GM12878 (cell line): ENCODE results near the gene ECEL1. TPM values are rescaled to one million over a fixed set of nuclear protein-coding genes. Genes with fewer than 3 reads are reported as not detected.

Experiments used
- ATAC-seq: fragments of 200-7000 bp; cut with Tn5 transposase; 3 replicates; pipeline ENCODE4 v1.9.1; 2020; ENCODE audit warnings: mild to moderate bottlenecking, moderate library complexity
- BruUV-seq: library from RNA; stranded (reverse); fragments of 400-500 nt; replicated peaks from 2 replicates; lab custom pipeline; 2021; lab: Mats Ljungman, UMichigan
- CTCF ChIA-PET: fragments of 300-600 bp; sonication (Branson Sonifier 250); formaldehyde crosslinking; extraction: SDS; loops from one replicate; lab custom pipeline; 2021; ENCODE audit warnings: inconsistent platforms; lab: Yijun Ruan, JAX
- POLR2A ChIA-PET: fragments of 350-600 bp; formaldehyde crosslinking; extraction: SDS; loops from one replicate; lab custom pipeline; 2021; ENCODE audit warnings: inconsistent platforms; lab: Charles Lee
- RAD21 ChIA-PET: fragments of 300-600 bp; sonication (Branson Sonifier 250); formaldehyde crosslinking; loops from one replicate; lab custom pipeline; 2023; ENCODE audit warnings: antibody characterized with exemption; ENCODE audit not compliant: unreplicated experiment; lab: Charles Lee
- SMC1A ChIA-PET: fragments of 300-600 bp; sonication (Branson Sonifier 250); formaldehyde crosslinking; loops from one replicate; lab custom pipeline; 2023; ENCODE audit not compliant: unreplicated experiment, uncharacterized antibody; lab: Charles Lee
- DNase-seq: peaks from one replicate; pipeline ENCODE4 v3.0.0-alpha.2; 2011; ENCODE audit warnings: low read depth, low spot score
- FAIRE-seq: peaks from 3 replicates; lab custom pipeline; 2011; peaks lifted over from hg19 to GRCh38; lab: Jason Lieb, UNC
- H2AFZ ChIP-seq: 2 replicates; pipeline ENCODE4 v1.6.0; 2011; ENCODE audit warnings: low read depth, low read length, control low read depth; ENCODE audit not compliant: control insufficient read depth
- H3K27ac ChIP-seq: 2 replicates; pipeline ENCODE4 v1.5.1; 2011; ENCODE audit warnings: control low read depth; ENCODE audit not compliant: control insufficient read depth, insufficient read depth
- H3K27me3 ChIP-seq, 2 experiments: replicated peaks in 1 of 2; 2 replicates each; pipeline versions ENCODE4 v1.6.0 to v1.6.1; 2011; ENCODE audit warnings: low read length in 1 of 2; ENCODE audit not compliant: control insufficient read depth in 2 of 2, insufficient read depth in 2 of 2
- H3K36me3 ChIP-seq, 2 experiments: 2 replicates each; pipeline ENCODE4 v1.5.1; 2011; ENCODE audit warnings: low read length in 1 of 2; ENCODE audit not compliant: control insufficient read depth in 2 of 2, insufficient read depth in 2 of 2
- H3K4me1 ChIP-seq: 2 replicates; pipeline ENCODE4 v1.6.1; 2011; ENCODE audit warnings: mild to moderate bottlenecking, low read length, moderate library complexity, mixed read lengths; ENCODE audit not compliant: control insufficient read depth, insufficient read depth
- H3K4me2 ChIP-seq: 2 replicates; pipeline ENCODE4 v1.6.0; 2011; ENCODE audit warnings: control low read depth; ENCODE audit not compliant: control insufficient read depth, insufficient read depth
- H3K4me3 ChIP-seq: fragments of 200-600 bp; sonication (generic); 2 replicates; pipeline ENCODE4 v1.5.1; 2016
- H3K79me2 ChIP-seq: 2 replicates; pipeline ENCODE4 v1.6.0; 2011; ENCODE audit warnings: low read length; ENCODE audit not compliant: control insufficient read depth, insufficient read depth
- H3K9ac ChIP-seq: 2 replicates; pipeline ENCODE4 v1.8.0; 2011; ENCODE audit warnings: low read length, control low read depth, mixed read lengths; ENCODE audit not compliant: control insufficient read depth, insufficient read depth
- H3K9me3 ChIP-seq: replicated peaks from 3 replicates; pipeline ENCODE4 v1.5.1; 2011; ENCODE audit warnings: mild to moderate bottlenecking, low read length; ENCODE audit not compliant: control insufficient read depth, insufficient read depth
- H4K20me1 ChIP-seq: 2 replicates; pipeline ENCODE4 v1.6.0; 2011; ENCODE audit not compliant: control insufficient read depth, insufficient read depth
- ATF7 ChIP-seq: fragments of 450-650 bp; IDR thresholded peaks from 2 replicates; pipeline ENCODE4 v1.6.1; 2016; ENCODE audit warnings: low read depth, mild to moderate bottlenecking
- FOXK2 ChIP-seq: fragments of 450-650 bp; IDR thresholded peaks from 2 replicates; pipeline ENCODE4 v1.6.1; 2017; ENCODE audit warnings: mild to moderate bottlenecking, moderate library complexity
- KDM1A ChIP-seq: fragments of 200-600 bp; sonication (generic); IDR thresholded peaks from 2 replicates; pipeline ENCODE4 v1.6.1; 2016; ENCODE audit warnings: borderline replicate concordance
- MEF2A ChIP-seq: IDR thresholded peaks from 2 replicates; pipeline ENCODE4 v1.6.1; 2011; ENCODE audit warnings: low read depth, mild to moderate bottlenecking, low read length, moderate library complexity; ENCODE audit not compliant: insufficient read depth
- NBN ChIP-seq: fragments of 450-650 bp; IDR thresholded peaks from 2 replicates; pipeline ENCODE4 v1.6.1; 2016
- NFYA ChIP-seq: IDR thresholded peaks from 2 replicates; pipeline ENCODE4 v1.6.1; 2011; ENCODE audit warnings: low read depth, mild to moderate bottlenecking, low read length, improper control_type of control experiment, borderline replicate concordance
- RFX5 ChIP-seq: IDR thresholded peaks from 2 replicates; pipeline ENCODE4 v1.6.1; 2011; ENCODE audit warnings: low read depth, low read length, improper control_type of control experiment
- SMAD1 ChIP-seq: fragments of 450-650 bp; IDR thresholded peaks from 2 replicates; pipeline ENCODE4 v1.6.1; 2018; ENCODE audit warnings: mild to moderate bottlenecking, low read depth; ENCODE audit not compliant: partially characterized antibody
- SMC3 ChIP-seq: IDR thresholded peaks from 2 replicates; pipeline ENCODE4 v1.6.1; 2011; ENCODE audit warnings: low read length, improper control_type of control experiment, borderline replicate concordance
- SREBF2 ChIP-seq: IDR thresholded peaks from 2 replicates; pipeline ENCODE4 v1.6.1; 2012; ENCODE audit warnings: mild to moderate bottlenecking, low read length
- YBX1 ChIP-seq: fragments of 450-650 bp; IDR thresholded peaks from 2 replicates; pipeline ENCODE4 v1.6.1; 2016; ENCODE audit warnings: antibody characterized with exemption
- ZBTB40 ChIP-seq: fragments of 450-650 bp; IDR thresholded peaks from 2 replicates; pipeline ENCODE4 v1.6.1; 2016; ENCODE audit warnings: mild to moderate bottlenecking, moderate library complexity, borderline replicate concordance
- ZNF217 ChIP-seq: fragments of 450-650 bp; IDR thresholded peaks from 2 replicates; pipeline ENCODE4 v1.6.1; 2017; ENCODE audit warnings: antibody characterized with exemption, mild to moderate bottlenecking
- ZNF24 ChIP-seq: fragments of 450-650 bp; IDR thresholded peaks from 2 replicates; pipeline ENCODE4 v1.6.1; 2017; ENCODE audit warnings: antibody characterized with exemption, mild to moderate bottlenecking
- ZNF384 ChIP-seq: IDR thresholded peaks from 2 replicates; pipeline ENCODE4 v1.6.1; 2012; ENCODE audit warnings: low read depth, mild to moderate bottlenecking, low read length, improper control_type of control experiment, borderline replicate concordance
- WGBS: methylation state at CpG from one replicate; pipeline ENCODE4 v1.1.6; 2016; ENCODE audit warnings: low lambda C conversion rate; ENCODE audit not compliant: insufficient replicate concordance, insufficient coverage; ENCODE audit errors: missing lambda C conversion rate; 5-methylcytosine and 5-hydroxymethylcytosine counted together
- in situ Hi-C: fragments of 300-500 bp; cut with MboI; formaldehyde crosslinking; loops from 9 replicates; pipeline ENCODE4 v1.14.3; 2018; ENCODE audit warnings: mixed read lengths
- intact Hi-C: fragments of 100-400 bp; cut with micrococcal nuclease; formaldehyde crosslinking; loops from one replicate; pipeline ENCODE4 v1.14.2; 2022; ENCODE audit not compliant: unreplicated experiment
- polyA plus RNA-seq, 11 experiments: library from polyadenylated mRNA; depleted of rRNA in 4 of 11; unstranded in 6 of 11; stranded (reverse) in 5 of 11; fragments of >200 nt; fragmentation: Nextera tagmentation in 4 of 11; fragmentation: Illumina TruSeq in 1 of 11; extraction: Ambion mirVana in 4 of 11; extraction: Trizol in 1 of 11; gene quantifications; 1 replicate in 1 of 11; 2 replicates in 10 of 11; pipeline versions ENCODE4 v1.2.1 to v1.2.3, GENCODE V29; 2011 to 2016; ENCODE audit warnings: inconsistent platforms in 2 of 11, missing spikeins in 2 of 11, low read depth in 1 of 11
- total RNA-seq, 4 experiments: library from RNA; depleted of rRNA in 3 of 4; stranded (reverse); fragments of >200 nt in 3 of 4; fragmentation: Illumina TruSeq in 1 of 4; extraction: Trizol in 1 of 4; gene quantifications; 2 replicates each; pipeline versions ENCODE4 v1.2.1 to v1.2.3, GENCODE V29; 2013 to 2021
- TF ChIP-seq, protein P1 (sequence below): fragments of 450-650 bp; formaldehyde crosslinking; IDR thresholded peaks from 2 replicates; pipeline ENCODE4 v1.5.0; 2022; ENCODE audit warnings: mild to moderate bottlenecking, missing genetic modification characterization

Gene ECEL1
- total and polyA plus RNA-seq, 10 of the 15 experiments (the other 5 are each of a cell fraction or from before 2014, with no cell fraction given), result not detected

DNA sequence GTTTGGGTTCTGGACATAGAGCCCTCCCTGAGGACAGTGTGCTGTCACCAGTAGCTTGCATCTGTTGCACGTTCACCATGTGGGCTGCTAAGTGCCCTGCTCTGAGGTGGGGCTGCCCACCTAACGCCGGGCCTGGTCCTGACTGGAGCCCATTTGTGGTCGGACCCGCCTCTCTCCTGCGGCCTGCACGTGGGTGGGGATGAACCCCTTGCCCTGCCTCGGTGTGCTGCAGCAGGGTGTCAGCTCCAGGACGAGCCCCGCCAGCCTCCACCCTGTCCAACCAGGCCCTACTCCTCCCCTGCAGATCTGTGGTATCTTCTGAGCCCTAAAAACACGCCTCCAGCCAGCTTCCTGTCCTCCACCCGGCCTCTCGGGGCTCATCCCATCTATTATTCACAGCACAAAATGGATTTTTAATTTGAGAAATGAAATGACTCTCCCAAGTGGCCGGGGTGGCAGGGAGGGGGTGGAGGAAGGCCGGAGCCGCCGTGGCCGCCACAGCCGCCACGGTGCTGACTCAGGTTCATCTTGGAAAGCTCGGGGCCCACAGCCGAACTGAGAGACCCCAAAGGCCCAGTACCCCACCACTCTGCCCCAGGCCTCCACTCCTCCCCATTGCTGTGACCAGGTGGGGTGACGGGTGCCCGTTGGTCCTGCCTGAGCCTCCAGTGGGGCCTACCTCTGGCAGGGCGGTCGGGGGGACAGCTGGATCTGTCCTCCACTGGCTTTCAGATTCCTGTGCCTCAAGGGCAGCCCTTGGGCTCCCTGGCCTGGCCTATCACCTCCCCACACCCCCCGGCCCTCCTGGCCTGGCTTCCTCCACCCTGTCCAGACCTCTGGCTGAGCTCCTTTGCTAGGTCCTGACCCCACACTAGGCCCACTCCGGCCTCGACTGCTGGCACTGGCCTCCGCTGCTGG lies 2.8 kb upstream of the ECEL1 start:
- ChIA-PET SMC1A (no interaction called here), POLR2A (no interaction called here), RAD21 (no interaction called here), CTCF (no interaction called here)
- DNase-seq, result no peak
- intact Hi-C loops (no loop called here), in situ Hi-C loops (no loop called here)
- H3K9me3 ChIP-seq, result no peaks in the 10 kb centered on the region
- no peak overlapping the region for H3K4me3 ChIP-seq
- H4K20me1 ChIP-seq, result no peaks in the 10 kb centered on the region
- ATAC-seq, result no peak
- H3K79me2 ChIP-seq, result no peaks in the 10 kb centered on the region
- 19% methylated on average over 30 of the region's 30 CpGs for WGBS
- no peaks in the 10 kb centered on the region for H3K36me3 ChIP-seq
- H3K27me3 ChIP-seq, result peaks cover 0 to 14% of the 10 kb centered on the region in 2 experiments; a peak in 3 of 4 replicates
- no TSS peak for BruUV-seq
- no peak overlapping the region for H3K27ac ChIP-seq
- no peak for FAIRE-seq
- H3K4me2 ChIP-seq, result no peak overlapping the region
- H3K9ac ChIP-seq, result no peak overlapping the region
- H3K4me1 ChIP-seq, result no peaks in the 10 kb centered on the region
- H2AFZ ChIP-seq, result no peak overlapping the region
- TF ChIP-seq ZBTB40 (no peak), ZNF384 (no peak), KDM1A (no peak), NBN (no peak), SMAD1 (no peak), YBX1 (no peak), SMC3 (no peak), MEF2A (no peak), ZNF217 (no peak), NFYA (no peak), ZNF24 (no peak), RFX5 (no peak), ATF7 (no peak), FOXK2 (no peak), SREBF2 (no peak)
- TF ChIP-seq, protein P1, sequence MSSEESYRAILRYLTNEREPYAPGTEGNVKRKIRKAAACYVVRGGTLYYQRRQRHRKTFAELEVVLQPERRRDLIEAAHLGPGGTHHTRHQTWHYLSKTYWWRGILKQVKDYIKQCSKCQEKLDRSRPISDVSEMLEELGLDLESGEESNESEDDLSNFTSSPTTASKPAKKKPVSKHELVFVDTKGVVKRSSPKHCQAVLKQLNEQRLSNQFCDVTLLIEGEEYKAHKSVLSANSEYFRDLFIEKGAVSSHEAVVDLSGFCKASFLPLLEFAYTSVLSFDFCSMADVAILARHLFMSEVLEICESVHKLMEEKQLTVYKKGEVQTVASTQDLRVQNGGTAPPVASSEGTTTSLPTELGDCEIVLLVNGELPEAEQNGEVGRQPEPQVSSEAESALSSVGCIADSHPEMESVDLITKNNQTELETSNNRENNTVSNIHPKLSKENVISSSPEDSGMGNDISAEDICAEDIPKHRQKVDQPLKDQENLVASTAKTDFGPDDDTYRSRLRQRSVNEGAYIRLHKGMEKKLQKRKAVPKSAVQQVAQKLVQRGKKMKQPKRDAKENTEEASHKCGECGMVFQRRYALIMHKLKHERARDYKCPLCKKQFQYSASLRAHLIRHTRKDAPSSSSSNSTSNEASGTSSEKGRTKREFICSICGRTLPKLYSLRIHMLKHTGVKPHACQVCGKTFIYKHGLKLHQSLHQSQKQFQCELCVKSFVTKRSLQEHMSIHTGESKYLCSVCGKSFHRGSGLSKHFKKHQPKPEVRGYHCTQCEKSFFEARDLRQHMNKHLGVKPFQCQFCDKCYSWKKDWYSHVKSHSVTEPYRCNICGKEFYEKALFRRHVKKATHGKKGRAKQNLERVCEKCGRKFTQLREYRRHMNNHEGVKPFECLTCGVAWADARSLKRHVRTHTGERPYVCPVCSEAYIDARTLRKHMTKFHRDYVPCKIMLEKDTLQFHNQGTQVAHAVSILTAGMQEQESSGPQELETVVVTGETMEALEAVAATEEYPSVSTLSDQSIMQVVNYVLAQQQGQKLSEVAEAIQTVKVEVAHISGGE (CRISPR knock-in tag), result no peak
- TF ChIP-seq, all 136 proteins: peak for 0
